Gastrocnemius medialis (tissue), 4 donors: ENCODE results near the gene RNU6-1.

Experiments
- CTCF ChIP-seq, 5 experiments: fragments of 450-650 bp in 3 of 5; fragments of 200-600 bp in 2 of 5; sonication (generic) in 2 of 5; IDR thresholded peaks in 4 of 5; conservative IDR thresholded peaks in 1 of 5; 1 replicate in 4 of 5; 2 replicates in 1 of 5; pipeline ENCODE4 v1.5.1; 2016 to 2019; ENCODE audit warnings: antibody characterized with exemption in 5 of 5, mild to moderate bottlenecking in 3 of 5, moderate library complexity in 3 of 5
- POLR2A ChIP-seq, 2 donors: fragments of 450-650 bp; IDR thresholded peaks; one replicate each; pipeline ENCODE4 v1.6.1; 2017; ENCODE audit warnings: antibody characterized with exemption in 2 of 2, mild to moderate bottlenecking in 2 of 2, moderate library complexity in 2 of 2

- TF ChIP-seq CTCF (IDR thresholded peaks at IDR 0.05 in 4 of 5, conservative IDR thresholded peaks at IDR 0.05 in 1 of 5): no peak
- no peak for TF ChIP-seq POLR2A (IDR thresholded peaks at IDR 0.05)
Measured at GRCh38 chr15:67806536-67806935, 33.3 kb downstream of the RNU6-1 start.
